H1 (cell line): ENCODE results near the gene TYW5. TPM values are rescaled to one million over a fixed set of nuclear protein-coding genes. Genes with fewer than 3 reads are reported as not detected.

Source experiments
- PHF8 ChIP-seq: fragments of 200-600 bp; sonication (generic); conservative IDR thresholded peaks from 2 replicates; pipeline ENCODE4 v1.7.1; 2012; ENCODE audit warnings: low read depth, mild to moderate bottlenecking, inconsistent platforms, low read length, moderate library complexity
- polyA plus RNA-seq, 7 experiments: library from polyadenylated mRNA; depleted of rRNA in 3 of 7; stranded (reverse) in 5 of 7; unstranded in 2 of 7; fragments of >200 nt in 5 of 7; fragments of 200-250 nt in 2 of 7; gene quantifications; 1 replicate in 5 of 7; 2 replicates in 1 of 7; 4 replicates in 1 of 7; pipeline versions ENCODE4 v1.2.1 to v1.2.3, GENCODE V29; 2011 to 2013; ENCODE audit warnings: missing spikeins in 2 of 7, mixed read lengths in 2 of 7
- total RNA-seq: library from RNA; stranded (reverse); fragmentation: NEBNext Ultra II Directional; extraction: Animal tissue kit (Norgen Biotek cat#: 25700); gene quantifications from 2 replicates; pipeline ENCODE4 v1.2.1, GENCODE V29; 2021
- TF ChIP-seq, protein P1 (sequence below): IDR thresholded peaks from 2 replicates; pipeline ENCODE4 v1.6.1; 2012; ENCODE audit warnings: inconsistent platforms
- TF ChIP-seq, protein P2 (sequence below), 3 experiments: IDR thresholded peaks; 1 replicate in 2 of 3; 2 replicates in 1 of 3; pipeline versions ENCODE4 v1.5.1 to v1.6.1; 2011; ENCODE audit warnings: low read length in 3 of 3, mild to moderate bottlenecking in 3 of 3, inconsistent platforms in 2 of 3, low read depth in 1 of 3, moderate library complexity in 1 of 3; ENCODE audit not compliant: insufficient read depth in 1 of 3; ENCODE audit errors: control extremely low read depth in 1 of 3
- TF ChIP-seq, protein P3 (sequence below): IDR thresholded peaks from 2 replicates; pipeline ENCODE4 v1.6.1; 2011; ENCODE audit warnings: low read length, improper control_type of control experiment

Gene TYW5
- total and polyA plus RNA-seq, 2 of the 8 experiments (the other 6 are each of a cell fraction or from before 2014, with no cell fraction given): 5.4 to 11.3 TPM

DNA sequence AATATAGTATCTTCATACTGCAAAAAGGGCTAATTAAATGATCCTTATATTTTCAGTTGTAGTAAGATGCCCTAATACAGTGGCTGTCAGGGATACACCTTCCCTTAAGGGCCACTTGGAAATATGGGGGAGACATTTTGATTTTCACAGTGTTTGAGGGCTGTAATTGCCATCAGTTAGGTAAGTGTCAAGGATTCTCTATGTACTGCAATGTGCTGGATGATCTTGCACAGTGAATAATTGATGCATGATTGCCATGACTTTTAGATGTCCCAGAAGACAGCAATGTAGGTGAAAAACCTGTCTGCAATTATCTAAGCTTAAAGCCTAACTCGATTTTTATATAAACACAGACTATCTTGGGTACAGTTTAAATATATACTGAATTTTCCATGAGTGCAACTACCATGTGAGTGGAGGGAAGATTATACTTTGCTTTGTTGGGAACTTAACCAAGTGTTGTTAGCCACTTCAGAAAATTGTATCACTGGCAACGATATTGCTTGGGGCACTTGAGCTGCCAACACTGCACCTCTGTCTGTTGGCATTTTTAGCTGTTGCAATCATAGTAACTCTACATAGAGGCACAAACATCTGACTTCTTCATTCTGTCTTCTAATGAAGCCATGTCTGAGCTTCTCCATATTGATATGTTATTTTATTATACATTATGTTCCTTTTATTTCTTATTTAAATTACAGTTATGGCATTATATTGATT, 45.3 kb upstream of the TYW5 start (continued):
- TF ChIP-seq, protein P1, sequence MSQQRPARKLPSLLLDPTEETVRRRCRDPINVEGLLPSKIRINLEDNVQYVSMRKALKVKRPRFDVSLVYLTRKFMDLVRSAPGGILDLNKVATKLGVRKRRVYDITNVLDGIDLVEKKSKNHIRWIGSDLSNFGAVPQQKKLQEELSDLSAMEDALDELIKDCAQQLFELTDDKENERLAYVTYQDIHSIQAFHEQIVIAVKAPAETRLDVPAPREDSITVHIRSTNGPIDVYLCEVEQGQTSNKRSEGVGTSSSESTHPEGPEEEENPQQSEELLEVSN: no peak
- TF ChIP-seq PHF8: no peak
- TF ChIP-seq, protein P2, sequence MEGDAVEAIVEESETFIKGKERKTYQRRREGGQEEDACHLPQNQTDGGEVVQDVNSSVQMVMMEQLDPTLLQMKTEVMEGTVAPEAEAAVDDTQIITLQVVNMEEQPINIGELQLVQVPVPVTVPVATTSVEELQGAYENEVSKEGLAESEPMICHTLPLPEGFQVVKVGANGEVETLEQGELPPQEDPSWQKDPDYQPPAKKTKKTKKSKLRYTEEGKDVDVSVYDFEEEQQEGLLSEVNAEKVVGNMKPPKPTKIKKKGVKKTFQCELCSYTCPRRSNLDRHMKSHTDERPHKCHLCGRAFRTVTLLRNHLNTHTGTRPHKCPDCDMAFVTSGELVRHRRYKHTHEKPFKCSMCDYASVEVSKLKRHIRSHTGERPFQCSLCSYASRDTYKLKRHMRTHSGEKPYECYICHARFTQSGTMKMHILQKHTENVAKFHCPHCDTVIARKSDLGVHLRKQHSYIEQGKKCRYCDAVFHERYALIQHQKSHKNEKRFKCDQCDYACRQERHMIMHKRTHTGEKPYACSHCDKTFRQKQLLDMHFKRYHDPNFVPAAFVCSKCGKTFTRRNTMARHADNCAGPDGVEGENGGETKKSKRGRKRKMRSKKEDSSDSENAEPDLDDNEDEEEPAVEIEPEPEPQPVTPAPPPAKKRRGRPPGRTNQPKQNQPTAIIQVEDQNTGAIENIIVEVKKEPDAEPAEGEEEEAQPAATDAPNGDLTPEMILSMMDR (IDR thresholded peaks at IDR 0.05; ENCODE audit: control extremely low read depth in 1 of 3, insufficient read depth in 1 of 3, low read depth in 1 of 3, low read length in 3 of 3): no peak
- TF ChIP-seq, protein P3, sequence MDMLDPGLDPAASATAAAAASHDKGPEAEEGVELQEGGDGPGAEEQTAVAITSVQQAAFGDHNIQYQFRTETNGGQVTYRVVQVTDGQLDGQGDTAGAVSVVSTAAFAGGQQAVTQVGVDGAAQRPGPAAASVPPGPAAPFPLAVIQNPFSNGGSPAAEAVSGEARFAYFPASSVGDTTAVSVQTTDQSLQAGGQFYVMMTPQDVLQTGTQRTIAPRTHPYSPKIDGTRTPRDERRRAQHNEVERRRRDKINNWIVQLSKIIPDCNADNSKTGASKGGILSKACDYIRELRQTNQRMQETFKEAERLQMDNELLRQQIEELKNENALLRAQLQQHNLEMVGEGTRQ: no peak
